Renal cortex interstitium (tissue), 11 donors: ENCODE data around the gene DSCAML1. TPM values are rescaled to one million over a fixed set of nuclear protein-coding genes. Genes with fewer than 3 reads are reported as not detected.

Source experiments
- DNase-seq, 11 donors: peaks; one replicate each; pipeline ENCODE4 v3.0.0-alpha.2; 2013; ENCODE audit warnings: low read depth in 9 of 11, low spot score in 4 of 11; ENCODE audit errors: extremely low read depth in 1 of 11
- polyA plus RNA-seq, 3 donors: library from polyadenylated mRNA; unstranded; fragments of 120-200 nt; gene quantifications; one replicate each; pipeline ENCODE4 v1.2.1, GENCODE V29; 2013; ENCODE audit not compliant: insufficient read length in 3 of 3

The DSCAML1 gene
- polyA plus RNA-seq, 3 donors, result 2.7 to 4.4 (median 3.0) TPM

DNA sequence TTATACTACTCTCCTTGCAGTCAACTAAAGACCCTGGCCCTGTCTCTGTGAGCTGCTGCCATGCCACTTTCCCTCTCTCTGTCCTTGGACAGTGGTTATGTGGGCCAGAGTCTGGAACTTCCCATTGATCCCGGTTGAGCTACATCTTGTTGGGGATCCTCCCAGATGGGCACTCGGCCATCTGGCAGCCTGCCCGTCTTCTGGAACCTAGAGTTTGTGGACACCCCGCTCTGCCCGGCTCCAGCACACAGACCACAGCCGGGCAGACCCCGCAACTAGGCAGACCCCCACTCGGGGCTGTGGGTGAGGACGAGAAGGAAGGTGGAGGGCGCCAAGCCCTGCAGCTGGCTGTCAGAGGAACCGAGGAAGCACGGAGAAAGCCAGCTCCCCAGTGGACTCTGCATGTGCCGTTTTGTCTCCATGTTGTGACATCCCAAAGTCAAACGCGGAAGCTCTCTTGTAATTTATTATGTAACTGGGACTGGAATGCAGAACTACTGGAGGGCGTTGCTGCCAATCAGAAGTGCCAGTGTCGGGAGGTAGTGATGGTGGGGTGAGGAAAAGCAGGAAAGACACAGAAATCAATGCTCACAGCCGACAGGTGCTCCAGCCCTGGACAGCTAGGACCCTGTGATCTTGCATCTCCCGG, 261.7 kb downstream of the DSCAML1 start:
- DNase-seq, result no peak

GRCh38 chr11:117532568-117532967, 264.4 kb downstream of the DSCAML1 start:
- DNase-seq, result no peak

DNA sequence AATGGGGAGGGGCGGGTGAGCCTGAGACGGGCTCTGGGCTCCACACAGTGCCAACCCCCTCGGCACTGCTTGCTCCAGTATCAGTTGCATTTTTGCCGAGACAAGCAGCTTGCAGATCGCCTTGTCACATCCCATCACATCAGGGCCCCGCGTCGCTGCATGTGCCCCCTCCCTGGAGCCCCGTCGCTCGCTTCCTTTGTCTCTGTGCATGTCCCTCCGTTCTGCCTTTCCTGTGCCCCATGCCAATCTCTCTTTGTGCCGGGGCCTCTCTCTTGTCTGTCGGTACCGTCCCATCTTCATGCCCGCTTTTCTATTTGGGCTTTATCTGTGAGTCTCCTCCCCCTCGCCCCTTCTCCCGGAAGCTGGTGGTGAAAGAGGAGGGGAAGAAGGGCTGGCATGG, 267.2 kb downstream of the DSCAML1 start:
- DNase-seq, result no peak

GRCh38 chr11:117528097-117528721, 268.8 kb downstream of the DSCAML1 start:
- peak in 5 of 11 donors; percentile 45 to 77 (median 51) for DNase-seq

DNA sequence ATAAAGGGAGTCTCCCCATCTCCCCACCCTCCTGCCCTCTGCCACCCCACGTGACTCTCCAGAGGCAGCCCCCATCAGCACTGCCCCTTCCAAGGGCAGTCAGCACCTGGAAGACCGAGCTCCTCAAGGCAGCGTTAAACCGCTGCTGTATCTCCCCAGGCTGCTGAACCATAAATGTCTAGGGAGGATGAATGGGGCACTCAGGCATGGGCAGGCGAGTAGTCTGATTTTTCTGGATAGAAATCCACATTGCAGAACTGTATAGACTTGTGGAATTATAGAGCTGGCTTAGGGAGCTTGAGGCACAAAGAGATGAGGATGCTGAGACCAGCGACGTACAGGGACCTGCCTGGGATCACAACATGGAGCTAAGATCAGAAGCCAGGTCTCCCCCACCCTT, 269.7 kb downstream of the DSCAML1 start:
- no peak for DNase-seq

DNA sequence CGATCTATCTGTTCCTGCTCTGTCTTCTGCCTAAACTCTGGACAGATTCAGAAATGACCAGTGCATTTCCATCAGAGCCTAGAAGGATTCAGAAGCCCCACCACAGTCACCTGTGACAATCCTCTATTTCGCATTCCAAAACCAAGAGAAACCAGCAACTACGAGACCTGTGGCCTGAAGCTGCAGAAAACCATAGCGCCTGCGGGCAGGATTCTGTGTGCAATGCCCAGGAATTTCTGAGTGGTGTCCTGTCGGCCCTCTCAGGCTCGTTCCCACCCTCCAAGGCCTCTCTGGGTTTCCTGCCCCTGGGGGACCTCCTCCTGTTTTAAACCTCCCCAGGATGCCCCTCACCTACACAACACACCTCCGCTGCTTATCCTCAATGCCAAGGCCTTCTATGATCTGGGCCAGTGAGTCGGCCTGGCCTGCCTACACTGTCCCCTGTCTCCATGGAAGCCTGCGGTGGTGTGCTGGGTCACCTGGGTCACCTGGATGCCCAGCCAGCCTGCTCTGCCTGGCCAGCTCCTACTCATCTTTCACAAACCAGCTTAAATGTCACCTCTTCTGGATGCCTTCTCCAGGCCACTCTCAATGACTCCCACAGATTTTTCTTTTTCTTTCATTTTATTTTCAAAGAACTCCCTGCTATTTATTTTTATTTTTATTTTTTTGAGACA, 271.0 kb downstream of the DSCAML1 start:
- DNase-seq, result no peak

- no peak for DNase-seq
These were observed 272.4 kb downstream of the DSCAML1 start for GRCh38 chr11:117524468-117525183.

GRCh38 chr11:117523680-117524079, 273.3 kb downstream of the DSCAML1 start:
- no peak for DNase-seq

- no peak for DNase-seq
These were observed 275.0 kb downstream of the DSCAML1 start for GRCh38 chr11:117521974-117522373.

GRCh38 chr11:117520966-117521365, 276.1 kb downstream of the DSCAML1 start:
- DNase-seq, result no peak

GRCh38 chr11:117520201-117520600, 276.8 kb downstream of the DSCAML1 start:
- DNase-seq, result no peak

GRCh38 chr11:117519590-117519989, 277.4 kb downstream of the DSCAML1 start:
- no peak for DNase-seq

- DNase-seq, result peak in 4 of 11 donors; percentile 54 to 80 (median 62)
These were observed 277.8 kb downstream of the DSCAML1 start for GRCh38 chr11:117519170-117519569.

GRCh38 chr11:117518455-117518854, 278.6 kb downstream of the DSCAML1 start:
- DNase-seq, result no peak

DNA sequence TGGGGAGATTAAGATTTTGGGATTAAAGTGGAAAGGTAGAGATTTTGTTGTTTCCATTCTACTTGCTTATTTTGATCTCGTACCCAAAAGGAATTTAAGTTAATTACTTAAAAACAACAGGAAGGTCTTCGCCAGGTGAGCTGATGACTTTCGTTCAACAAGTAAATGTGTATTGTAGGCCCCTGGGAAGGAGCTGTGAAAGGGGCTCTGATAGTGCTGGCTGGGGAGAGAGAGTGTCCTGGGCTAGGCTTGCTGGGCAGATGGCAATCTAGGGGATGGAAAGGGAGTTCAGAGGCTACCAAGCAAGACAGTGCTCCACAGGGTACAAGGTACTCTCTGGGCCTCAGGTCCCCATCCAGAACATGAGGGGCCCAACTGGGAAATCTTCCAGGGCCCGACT, 279.9 kb downstream of the DSCAML1 start:
- DNase-seq, result no peak

DNA sequence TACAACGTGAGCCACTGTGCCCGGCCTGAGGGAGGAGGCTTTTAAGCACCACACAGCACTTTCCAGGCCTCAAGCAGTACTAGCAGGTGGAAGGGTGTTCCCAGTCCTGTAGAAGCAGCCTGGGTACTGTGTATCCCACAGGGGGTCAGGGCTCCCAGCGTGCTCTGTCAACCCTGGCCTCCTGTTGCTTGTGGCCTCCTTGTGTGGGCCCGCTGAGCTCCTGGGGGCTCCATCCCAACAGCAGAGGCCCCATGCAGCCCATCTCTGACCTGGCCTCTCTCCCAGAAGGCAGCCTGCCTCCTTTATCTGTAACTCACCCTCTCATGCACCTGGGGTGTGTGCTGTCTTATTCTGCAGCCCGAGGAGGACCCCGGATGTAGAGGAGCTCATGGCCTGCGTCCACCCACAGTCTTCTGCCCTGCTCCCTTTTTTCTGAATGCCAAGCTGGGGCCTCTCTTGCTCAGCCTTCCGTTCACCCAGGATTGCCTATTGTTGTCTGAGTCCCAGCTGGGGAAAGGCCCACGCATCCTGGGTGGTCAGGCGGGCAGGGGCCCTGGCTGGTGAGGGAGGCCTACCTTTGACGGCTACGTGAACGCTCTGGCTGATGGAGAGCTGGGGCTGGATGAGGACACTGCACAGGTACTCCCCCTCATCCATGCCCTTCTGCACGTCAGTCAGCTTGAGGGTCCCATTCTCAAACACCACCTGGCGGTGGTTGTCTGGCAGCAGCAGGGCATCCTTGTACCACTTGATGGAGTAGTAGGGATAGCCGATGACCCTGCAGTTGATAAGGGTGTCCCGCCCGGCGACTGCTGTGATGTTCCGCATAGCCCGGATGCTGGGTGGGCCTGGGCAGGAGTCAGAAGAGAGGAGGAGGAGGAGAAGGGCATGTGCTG, 280.9 kb downstream of the DSCAML1 start:
- DNase-seq, result peak in 2 of 11 donors; percentile 31 to 47

GRCh38 chr11:117514256-117514655, 282.8 kb downstream of the DSCAML1 start:
- DNase-seq, result no peak

GRCh38 chr11:117513666-117514065, 283.4 kb downstream of the DSCAML1 start:
- DNase-seq, result no peak
